Hepatocyte (in vitro differentiated cells): Measurements from ENCODE around the gene ARV1. TPM values are rescaled to one million over a fixed set of nuclear protein-coding genes. Genes with fewer than 3 reads are reported as not detected.
A peak's percentile ranks its signal among the peaks of the same experiment; 100 is the strongest.

Source experiments
- DNase-seq: peaks from one replicate; pipeline ENCODE4 v3.0.0-alpha.2; 2016; ENCODE audit warnings: low spot score
- H2AFZ ChIP-seq: fragments of 200-600 bp; sonication (generic); 2 replicates; pipeline ENCODE4 v1.6.0; 2016; ENCODE audit warnings: antibody characterized with exemption, mild to moderate bottlenecking
- H3K27ac ChIP-seq: fragments of 200-600 bp; sonication (generic); 2 replicates; pipeline ENCODE4 v1.5.1; 2016; ENCODE audit warnings: mild to moderate bottlenecking
- H3K27me3 ChIP-seq: fragments of 200-600 bp; sonication (generic); 2 replicates; pipeline ENCODE4 v1.6.1; 2016
- H3K36me3 ChIP-seq: fragments of 200-600 bp; sonication (generic); replicated peaks from 2 replicates; pipeline ENCODE4 v1.5.1; 2016; ENCODE audit warnings: low read depth; ENCODE audit not compliant: insufficient read depth
- H3K4me1 ChIP-seq: fragments of 200-600 bp; sonication (generic); 2 replicates; pipeline ENCODE4 v1.5.1; 2016; ENCODE audit warnings: mild to moderate bottlenecking, moderate library complexity; ENCODE audit not compliant: insufficient read depth
- H3K4me2 ChIP-seq: fragments of 200-600 bp; sonication (generic); 2 replicates; pipeline ENCODE4 v1.6.0; 2016
- H3K4me3 ChIP-seq: fragments of 200-600 bp; sonication (generic); 2 replicates; pipeline ENCODE4 v1.5.1; 2016; ENCODE audit warnings: mild to moderate bottlenecking
- H3K79me2 ChIP-seq: fragments of 200-600 bp; sonication (generic); 2 replicates; pipeline ENCODE4 v1.6.0; 2017; ENCODE audit warnings: mild to moderate bottlenecking
- H3K9me2 ChIP-seq: fragments of 200-600 bp; sonication (generic); replicated peaks from 2 replicates; pipeline ENCODE4 v1.6.0; 2017; ENCODE audit warnings: mild to moderate bottlenecking; ENCODE audit not compliant: insufficient read depth
- H3K9me3 ChIP-seq: fragments of 200-600 bp; sonication (generic); 2 replicates; pipeline ENCODE4 v1.5.1; 2016; ENCODE audit warnings: low read depth, mild to moderate bottlenecking
- H4K20me1 ChIP-seq: fragments of 200-600 bp; sonication (generic); 2 replicates; pipeline ENCODE4 v1.6.0; 2016; ENCODE audit warnings: mild to moderate bottlenecking; ENCODE audit not compliant: insufficient read depth, poor library complexity, severe bottlenecking
- EZH2 ChIP-seq: fragments of 200-600 bp; sonication (generic); IDR thresholded peaks from 2 replicates; pipeline ENCODE4 v1.6.1; 2016; ENCODE audit warnings: antibody characterized with exemption, mild to moderate bottlenecking, borderline replicate concordance
- EZH2phosphoT487 ChIP-seq: fragments of 200-600 bp; sonication (generic); IDR thresholded peaks from one replicate; pipeline ENCODE4 v1.6.1; 2018; ENCODE audit warnings: antibody characterized with exemption, mild to moderate bottlenecking, low read depth, moderate library complexity; ENCODE audit not compliant: unreplicated experiment, severe bottlenecking
- WGBS: methylation state at CpG from one replicate; pipeline ENCODE4 v1.1.6; 2016; ENCODE audit warnings: low lambda C conversion rate; ENCODE audit errors: missing lambda C conversion rate; 5-methylcytosine and 5-hydroxymethylcytosine counted together
- polyA plus RNA-seq: library from polyadenylated mRNA; unstranded; fragments of >200 nt; fragmentation: Nextera tagmentation; extraction: Ambion mirVana; gene quantifications from 2 replicates; pipeline ENCODE4 v1.2.1, GENCODE V29; 2016
- total RNA-seq: library from RNA; depleted of rRNA; stranded (reverse); fragments of >200 nt; gene quantifications from 2 replicates; pipeline ENCODE4 v1.2.3, GENCODE V29; 2014
- TF ChIP-seq, protein P1 (sequence below): fragments of 200-600 bp; sonication (generic); IDR thresholded peaks from 2 replicates; pipeline ENCODE4 v1.5.1; 2016; ENCODE audit warnings: antibody characterized with exemption, mild to moderate bottlenecking; ENCODE audit not compliant: poor library complexity

Gene ARV1
- total RNA-seq (20.0 and 20.6 TPM in 2 replicates), polyA plus RNA-seq (19.9 and 24.4 TPM in 2 replicates)

- peak within 1 kb of the TSS; percentile 64 for H2AFZ ChIP-seq
- H3K4me2 ChIP-seq, result peak within 1 kb of the TSS; percentile 91
- H3K79me2 ChIP-seq, result peaks cover 72% of the 10 kb centered on the region
- no peaks in the 10 kb centered on the region for H3K9me3 ChIP-seq
- H3K27me3 ChIP-seq, result no peaks in the 10 kb centered on the region
- no peak for TF ChIP-seq EZH2
- TF ChIP-seq, protein P1, sequence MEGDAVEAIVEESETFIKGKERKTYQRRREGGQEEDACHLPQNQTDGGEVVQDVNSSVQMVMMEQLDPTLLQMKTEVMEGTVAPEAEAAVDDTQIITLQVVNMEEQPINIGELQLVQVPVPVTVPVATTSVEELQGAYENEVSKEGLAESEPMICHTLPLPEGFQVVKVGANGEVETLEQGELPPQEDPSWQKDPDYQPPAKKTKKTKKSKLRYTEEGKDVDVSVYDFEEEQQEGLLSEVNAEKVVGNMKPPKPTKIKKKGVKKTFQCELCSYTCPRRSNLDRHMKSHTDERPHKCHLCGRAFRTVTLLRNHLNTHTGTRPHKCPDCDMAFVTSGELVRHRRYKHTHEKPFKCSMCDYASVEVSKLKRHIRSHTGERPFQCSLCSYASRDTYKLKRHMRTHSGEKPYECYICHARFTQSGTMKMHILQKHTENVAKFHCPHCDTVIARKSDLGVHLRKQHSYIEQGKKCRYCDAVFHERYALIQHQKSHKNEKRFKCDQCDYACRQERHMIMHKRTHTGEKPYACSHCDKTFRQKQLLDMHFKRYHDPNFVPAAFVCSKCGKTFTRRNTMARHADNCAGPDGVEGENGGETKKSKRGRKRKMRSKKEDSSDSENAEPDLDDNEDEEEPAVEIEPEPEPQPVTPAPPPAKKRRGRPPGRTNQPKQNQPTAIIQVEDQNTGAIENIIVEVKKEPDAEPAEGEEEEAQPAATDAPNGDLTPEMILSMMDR, result peak; percentile 56
- peak within 1 kb of the TSS; percentile 48 for H3K4me3 ChIP-seq
- peak within 1 kb of the TSS; percentile 75 for H3K27ac ChIP-seq
- peaks cover 6% of the 10 kb centered on the region for H3K4me1 ChIP-seq
- H3K36me3 ChIP-seq, result no peaks in the 10 kb centered on the region
- peak; percentile 99 for DNase-seq
- WGBS, result under 1% methylated on average over 67 of the region's 79 CpGs
- H4K20me1 ChIP-seq, result no peaks in the 10 kb centered on the region
- H3K9me2 ChIP-seq, result no peaks in the 10 kb centered on the region
Observed at GRCh38 chr1:230978491-230979388, at the start of gene ARV1, which contains the start of gene TTC13. ARV1 (plus strand) TSS chr1:230979094; CDS start chr1:230979106, 12 bp downstream. TTC13 (minus strand) TSS chr1:230978861; CDS start chr1:230978830, 31 bp downstream.

- no peak overlapping the region for H3K4me3 ChIP-seq
- DNase-seq, result no peak
- H3K79me2 ChIP-seq, result no peaks in the 10 kb centered on the region
- no peaks in the 10 kb centered on the region for H3K9me3 ChIP-seq
- H3K9me2 ChIP-seq, result no peaks in the 10 kb centered on the region
- H2AFZ ChIP-seq, result no peak overlapping the region
- 76% methylated on average over 3 of the region's 3 CpGs for WGBS
- H3K27ac ChIP-seq, result no peak overlapping the region
- H3K27me3 ChIP-seq, result no peaks in the 10 kb centered on the region
- H4K20me1 ChIP-seq, result no peaks in the 10 kb centered on the region
- H3K4me1 ChIP-seq, result no peaks in the 10 kb centered on the region
- H3K36me3 ChIP-seq, result no peaks in the 10 kb centered on the region
- TF ChIP-seq, protein P1, result no peak
- TF ChIP-seq EZH2, result no peak
- no peak for TF ChIP-seq EZH2phosphoT487
- no peak overlapping the region for H3K4me2 ChIP-seq
Observed at GRCh38 chr1:230930986-230931385, 47.9 kb upstream of the ARV1 start.

DNA sequence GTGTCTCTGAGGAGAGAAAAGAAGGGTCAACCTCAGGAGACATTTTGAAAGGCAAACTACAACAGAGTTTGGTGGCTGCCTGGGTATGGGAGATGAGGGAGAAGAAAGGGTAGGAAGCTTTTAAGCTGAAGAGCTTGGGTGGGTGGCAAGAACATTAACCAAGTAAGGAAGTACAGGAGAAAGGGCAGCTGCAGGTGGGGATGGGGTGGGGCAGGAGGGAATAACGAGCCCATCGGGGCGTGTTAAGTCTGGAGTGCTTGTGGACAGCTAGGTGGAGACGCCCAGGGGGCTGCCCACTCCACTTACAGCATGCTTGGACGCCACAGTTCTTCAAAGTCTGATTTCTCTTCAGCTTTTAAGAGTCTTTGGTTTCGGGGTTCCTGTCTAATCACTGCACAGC lies 43.0 kb upstream of the ARV1 start:
- no peak overlapping the region for H3K27ac ChIP-seq
- H3K36me3 ChIP-seq, result no peaks in the 10 kb centered on the region
- no peaks in the 10 kb centered on the region for H3K27me3 ChIP-seq
- TF ChIP-seq EZH2 (no peak), EZH2phosphoT487 (no peak)
- TF ChIP-seq, protein P1, result no peak
- no peaks in the 10 kb centered on the region for H4K20me1 ChIP-seq
- no peak overlapping the region for H3K4me2 ChIP-seq
- H3K4me3 ChIP-seq, result no peak overlapping the region
- no peak overlapping the region for H2AFZ ChIP-seq
- no peaks in the 10 kb centered on the region for H3K9me3 ChIP-seq
- H3K79me2 ChIP-seq, result no peaks in the 10 kb centered on the region
- 92% methylated on average over 6 of the region's 6 CpGs for WGBS
- DNase-seq, result no peak
- H3K4me1 ChIP-seq, result peaks cover 12% of the 10 kb centered on the region
- no peaks in the 10 kb centered on the region for H3K9me2 ChIP-seq
